HepG2 (cell line): ENCODE results near the gene CDKN3. TPM values are rescaled to one million over a fixed set of nuclear protein-coding genes. Genes with fewer than 3 reads are reported as not detected.

Experiments used
- CBX1 ChIP-seq: IDR thresholded peaks from one replicate; pipeline ENCODE4 v1.6.1; 2016; ENCODE audit warnings: antibody characterized with exemption, low read depth
- ETV6 ChIP-seq: sonication (generic); formaldehyde crosslinking; conservative IDR thresholded peaks from 2 replicates; pipeline ENCODE4 v1.4.0; 2020; ENCODE audit warnings: missing genetic modification reagents
- FOXO1 ChIP-seq: sonication (generic); formaldehyde crosslinking; IDR thresholded peaks from 2 replicates; pipeline ENCODE4 v1.4.0; 2020; ENCODE audit warnings: missing genetic modification reagents
- HCFC1 ChIP-seq: fragments of 150-350 bp; IDR thresholded peaks from 2 replicates; pipeline ENCODE4 v1.6.1; 2014; ENCODE audit warnings: low read depth, low read length
- HOXD1 ChIP-seq: sonication (generic); formaldehyde crosslinking; IDR thresholded peaks from 2 replicates; pipeline ENCODE4 v1.5.0; 2020; ENCODE audit warnings: missing genetic modification reagents
- NAIF1 ChIP-seq: sonication (generic); formaldehyde crosslinking; IDR thresholded peaks from 2 replicates; pipeline ENCODE4 v1.5.0; 2020; ENCODE audit warnings: mild to moderate bottlenecking, missing genetic modification reagents, borderline replicate concordance
- NCOA5 ChIP-seq: sonication (generic); formaldehyde crosslinking; IDR thresholded peaks from 2 replicates; pipeline ENCODE4 v1.4.0; 2020; ENCODE audit warnings: missing genetic modification reagents
- NKX3-1 ChIP-seq: sonication (generic); formaldehyde crosslinking; IDR thresholded peaks from 2 replicates; pipeline ENCODE4 v1.5.0; 2020; ENCODE audit warnings: missing genetic modification reagents
- PCBP2 ChIP-seq: fragments of 200-400 bp; formaldehyde crosslinking; optimal IDR thresholded peaks from 2 replicates; pipeline ENCODE3; 2018; ENCODE audit warnings: low read length, low read depth; ENCODE audit not compliant: poor library complexity, severe bottlenecking
- PPARG ChIP-seq: conservative IDR thresholded peaks from 2 replicates; pipeline ENCODE4 v1.6.1; 2016; ENCODE audit warnings: missing biosample characterization, missing genetic modification reagents
- RARG ChIP-seq: sonication (generic); formaldehyde crosslinking; IDR thresholded peaks from 2 replicates; pipeline ENCODE4 v1.4.0; 2020; ENCODE audit warnings: low read depth, mild to moderate bottlenecking, missing genetic modification reagents
- REPIN1 ChIP-seq: sonication (generic); formaldehyde crosslinking; IDR thresholded peaks from 2 replicates; pipeline ENCODE4 v1.8.0; 2022; ENCODE audit warnings: missing genetic modification reagents, low read depth, mild to moderate bottlenecking, borderline replicate concordance
- SMARCC2 ChIP-seq: fragments of 450-650 bp; IDR thresholded peaks from 2 replicates; pipeline ENCODE4 v1.6.1; 2017; ENCODE audit warnings: antibody characterized with exemption, mild to moderate bottlenecking
- TOE1 ChIP-seq: sonication (generic); formaldehyde crosslinking; IDR thresholded peaks from 2 replicates; pipeline ENCODE4 v1.4.0; 2020; ENCODE audit warnings: mild to moderate bottlenecking, missing genetic modification reagents
- ZC3H4 ChIP-seq: sonication (generic); formaldehyde crosslinking; IDR thresholded peaks from 2 replicates; pipeline ENCODE4 v1.4.0; 2020; ENCODE audit warnings: missing genetic modification reagents, borderline replicate concordance
- ZNF572 ChIP-seq: sonication (generic); formaldehyde crosslinking; IDR thresholded peaks from 2 replicates; pipeline ENCODE4 v1.5.1; 2020; ENCODE audit warnings: mild to moderate bottlenecking, missing genetic modification reagents
- ZNF616 ChIP-seq: sonication (generic); formaldehyde crosslinking; IDR thresholded peaks from 2 replicates; pipeline ENCODE4 v1.5.0; 2020; ENCODE audit warnings: low read depth, mild to moderate bottlenecking, missing genetic modification reagents
- ZNF709 ChIP-seq: sonication (generic); formaldehyde crosslinking; IDR thresholded peaks from 2 replicates; pipeline ENCODE4 v1.5.0; 2020; ENCODE audit warnings: mild to moderate bottlenecking, missing genetic modification reagents
- polyA plus RNA-seq, 8 experiments: library from polyadenylated mRNA; depleted of rRNA in 3 of 8; stranded (reverse) in 7 of 8; unstranded in 1 of 8; fragments of >200 nt; fragmentation: Illumina TruSeq in 4 of 8; extraction: Trizol in 4 of 8; gene quantifications; 2 replicates each; pipeline versions ENCODE4 v1.2.1 to v1.2.3, GENCODE V29; 2011 to 2016; ENCODE audit warnings: low read depth in 4 of 8, missing spikeins in 1 of 8, mixed read lengths in 1 of 8; ENCODE audit not compliant: insufficient read depth in 1 of 8
- total RNA-seq, 5 experiments: library from RNA; depleted of rRNA; stranded (reverse); fragments of >200 nt; fragmentation: Illumina TruSeq; extraction: Trizol; gene quantifications; 2 replicates each; pipeline ENCODE4 v1.2.3, GENCODE V29; 2016; ENCODE audit warnings: low read depth in 1 of 5
- TF ChIP-seq, protein P1 (sequence below): sonication (generic); formaldehyde crosslinking; IDR thresholded peaks from 2 replicates; pipeline ENCODE4 v1.4.0; 2020; ENCODE audit warnings: missing genetic modification reagents
- TF ChIP-seq, protein P2 (sequence below): IDR thresholded peaks from 2 replicates; pipeline ENCODE4 v1.6.1; 2016; ENCODE audit warnings: missing compliant biosample characterization, missing genetic modification reagents, borderline replicate concordance
- TF ChIP-seq, protein P3 (sequence below): sonication (generic); formaldehyde crosslinking; IDR thresholded peaks from 2 replicates; pipeline ENCODE4 v1.8.1; 2022; ENCODE audit warnings: mild to moderate bottlenecking, missing genetic modification reagents
- TF ChIP-seq, protein P4 (sequence below): sonication (generic); formaldehyde crosslinking; IDR thresholded peaks from 2 replicates; pipeline ENCODE4 v1.5.0; 2020; ENCODE audit warnings: mild to moderate bottlenecking, low read depth, missing genetic modification reagents, borderline replicate concordance

The CDKN3 gene
- total and polyA plus RNA-seq, 2 of the 13 experiments (the other 11 are each of a cell fraction or from before 2014, with no cell fraction given) = 63.0 to 88.9 TPM

DNA sequence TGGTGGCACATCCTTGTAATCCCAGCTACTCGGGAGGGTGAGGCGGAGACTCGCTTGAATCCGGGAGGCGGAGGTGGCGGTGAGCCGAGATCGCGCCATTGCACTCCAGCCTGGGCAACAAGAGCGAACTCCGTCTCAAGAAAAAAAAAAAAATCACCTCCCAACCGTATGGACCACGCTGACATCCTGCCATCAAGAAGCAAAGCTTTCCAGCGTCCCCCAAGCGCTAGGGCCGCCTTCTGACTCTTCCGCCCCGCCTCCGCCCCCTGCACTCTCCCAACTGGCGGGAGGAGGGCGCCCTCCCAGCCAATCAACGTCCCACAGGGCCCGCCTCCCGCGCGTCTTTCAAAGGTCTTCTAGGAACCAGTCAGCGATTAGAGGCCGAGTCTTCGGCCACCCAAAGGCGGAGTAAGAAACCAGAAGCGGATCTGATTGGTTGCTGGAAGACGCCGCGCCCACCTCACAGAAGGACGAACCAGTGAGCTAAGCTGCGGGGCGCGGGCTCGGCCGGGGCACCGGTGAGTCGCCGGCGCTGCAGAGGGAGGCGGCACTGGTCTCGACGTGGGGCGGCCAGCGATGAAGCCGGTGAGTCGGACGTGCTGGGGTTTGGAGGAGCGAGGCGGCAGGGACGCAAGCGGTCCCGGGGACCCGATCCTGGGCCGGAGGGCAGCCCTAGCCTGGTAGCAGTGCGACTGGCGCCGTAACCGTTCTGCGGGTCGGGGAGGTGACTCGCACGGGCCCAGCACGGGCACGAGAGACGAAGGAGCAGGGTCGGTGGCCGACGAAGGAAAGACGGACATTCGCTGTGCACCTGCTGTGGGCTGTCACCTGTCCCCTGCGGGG, at the start of gene CDKN3 (continued):
- TF ChIP-seq, protein P1, sequence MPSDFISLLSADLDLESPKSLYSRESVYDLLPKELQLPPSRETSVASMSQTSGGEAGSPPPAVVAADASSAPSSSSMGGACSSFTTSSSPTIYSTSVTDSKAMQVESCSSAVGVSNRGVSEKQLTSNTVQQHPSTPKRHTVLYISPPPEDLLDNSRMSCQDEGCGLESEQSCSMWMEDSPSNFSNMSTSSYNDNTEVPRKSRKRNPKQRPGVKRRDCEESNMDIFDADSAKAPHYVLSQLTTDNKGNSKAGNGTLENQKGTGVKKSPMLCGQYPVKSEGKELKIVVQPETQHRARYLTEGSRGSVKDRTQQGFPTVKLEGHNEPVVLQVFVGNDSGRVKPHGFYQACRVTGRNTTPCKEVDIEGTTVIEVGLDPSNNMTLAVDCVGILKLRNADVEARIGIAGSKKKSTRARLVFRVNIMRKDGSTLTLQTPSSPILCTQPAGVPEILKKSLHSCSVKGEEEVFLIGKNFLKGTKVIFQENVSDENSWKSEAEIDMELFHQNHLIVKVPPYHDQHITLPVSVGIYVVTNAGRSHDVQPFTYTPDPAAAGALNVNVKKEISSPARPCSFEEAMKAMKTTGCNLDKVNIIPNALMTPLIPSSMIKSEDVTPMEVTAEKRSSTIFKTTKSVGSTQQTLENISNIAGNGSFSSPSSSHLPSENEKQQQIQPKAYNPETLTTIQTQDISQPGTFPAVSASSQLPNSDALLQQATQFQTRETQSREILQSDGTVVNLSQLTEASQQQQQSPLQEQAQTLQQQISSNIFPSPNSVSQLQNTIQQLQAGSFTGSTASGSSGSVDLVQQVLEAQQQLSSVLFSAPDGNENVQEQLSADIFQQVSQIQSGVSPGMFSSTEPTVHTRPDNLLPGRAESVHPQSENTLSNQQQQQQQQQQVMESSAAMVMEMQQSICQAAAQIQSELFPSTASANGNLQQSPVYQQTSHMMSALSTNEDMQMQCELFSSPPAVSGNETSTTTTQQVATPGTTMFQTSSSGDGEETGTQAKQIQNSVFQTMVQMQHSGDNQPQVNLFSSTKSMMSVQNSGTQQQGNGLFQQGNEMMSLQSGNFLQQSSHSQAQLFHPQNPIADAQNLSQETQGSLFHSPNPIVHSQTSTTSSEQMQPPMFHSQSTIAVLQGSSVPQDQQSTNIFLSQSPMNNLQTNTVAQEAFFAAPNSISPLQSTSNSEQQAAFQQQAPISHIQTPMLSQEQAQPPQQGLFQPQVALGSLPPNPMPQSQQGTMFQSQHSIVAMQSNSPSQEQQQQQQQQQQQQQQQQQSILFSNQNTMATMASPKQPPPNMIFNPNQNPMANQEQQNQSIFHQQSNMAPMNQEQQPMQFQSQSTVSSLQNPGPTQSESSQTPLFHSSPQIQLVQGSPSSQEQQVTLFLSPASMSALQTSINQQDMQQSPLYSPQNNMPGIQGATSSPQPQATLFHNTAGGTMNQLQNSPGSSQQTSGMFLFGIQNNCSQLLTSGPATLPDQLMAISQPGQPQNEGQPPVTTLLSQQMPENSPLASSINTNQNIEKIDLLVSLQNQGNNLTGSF = no peak
- TF ChIP-seq, protein P2, sequence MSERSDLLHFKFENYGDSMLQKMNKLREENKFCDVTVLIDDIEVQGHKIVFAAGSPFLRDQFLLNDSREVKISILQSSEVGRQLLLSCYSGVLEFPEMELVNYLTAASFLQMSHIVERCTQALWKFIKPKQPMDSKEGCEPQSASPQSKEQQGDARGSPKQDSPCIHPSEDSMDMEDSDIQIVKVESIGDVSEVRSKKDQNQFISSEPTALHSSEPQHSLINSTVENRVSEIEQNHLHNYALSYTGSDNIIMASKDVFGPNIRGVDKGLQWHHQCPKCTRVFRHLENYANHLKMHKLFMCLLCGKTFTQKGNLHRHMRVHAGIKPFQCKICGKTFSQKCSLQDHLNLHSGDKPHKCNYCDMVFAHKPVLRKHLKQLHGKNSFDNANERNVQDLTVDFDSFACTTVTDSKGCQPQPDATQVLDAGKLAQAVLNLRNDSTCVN (CRISPR knock-in tag) = 0 out of 2 replicates have a peak, but pooled peaks have one; percentile 25
- TF ChIP-seq SMARCC2 (no peak), ZNF616 (CRISPR knock-in tag) (no peak), ETV6 (CRISPR knock-in tag) (no peak), FOXO1 (CRISPR knock-in tag) (no peak; the same call in 1 of the 2 replicates), PPARG (no peak; the same call in 1 of the 2 replicates), TOE1 (CRISPR knock-in tag) (no peak), HCFC1 (no peak), ZNF709 (no peak), HOXD1 (no peak; the same call in 1 of the 2 replicates), ZNF572 (CRISPR knock-in tag) (peak; percentile 38; the same call in 1 of the 2 replicates), PCBP2 (no peak), NCOA5 (CRISPR knock-in tag) (no peak), NKX3-1 (CRISPR knock-in tag) (0 out of 2 replicates have a peak, but pooled peaks have one; percentile 38), REPIN1 (CRISPR knock-in tag) (0 out of 2 replicates have a peak, but pooled peaks have one; percentile 39), NAIF1 (CRISPR knock-in tag) (no peak), RARG (CRISPR knock-in tag) (no peak), CBX1 (no peak), ZC3H4 (peak; percentile 82; the same call in 1 of the 2 replicates)
- TF ChIP-seq, protein P3, sequence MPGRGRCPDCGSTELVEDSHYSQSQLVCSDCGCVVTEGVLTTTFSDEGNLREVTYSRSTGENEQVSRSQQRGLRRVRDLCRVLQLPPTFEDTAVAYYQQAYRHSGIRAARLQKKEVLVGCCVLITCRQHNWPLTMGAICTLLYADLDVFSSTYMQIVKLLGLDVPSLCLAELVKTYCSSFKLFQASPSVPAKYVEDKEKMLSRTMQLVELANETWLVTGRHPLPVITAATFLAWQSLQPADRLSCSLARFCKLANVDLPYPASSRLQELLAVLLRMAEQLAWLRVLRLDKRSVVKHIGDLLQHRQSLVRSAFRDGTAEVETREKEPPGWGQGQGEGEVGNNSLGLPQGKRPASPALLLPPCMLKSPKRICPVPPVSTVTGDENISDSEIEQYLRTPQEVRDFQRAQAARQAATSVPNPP (CRISPR knock-in tag) = no peak
- TF ChIP-seq, protein P4, sequence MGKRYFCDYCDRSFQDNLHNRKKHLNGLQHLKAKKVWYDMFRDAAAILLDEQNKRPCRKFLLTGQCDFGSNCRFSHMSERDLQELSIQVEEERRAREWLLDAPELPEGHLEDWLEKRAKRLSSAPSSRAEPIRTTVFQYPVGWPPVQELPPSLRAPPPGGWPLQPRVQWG (CRISPR knock-in tag) = no peak
